HG03175 (cell line): Measurements from ENCODE around the gene CSRP2.

Source experiments
- ATAC-seq: cut with Tn5 transposase; IDR thresholded peaks from one replicate; pipeline ENCODE4 v1.9.1; 2021; ENCODE audit warnings: mild to moderate bottlenecking, moderate library complexity; ENCODE audit not compliant: unreplicated experiment

CSRP2 gene

GRCh38 chr12:76863837-76864236 lies 15.0 kb downstream of the CSRP2 start:
- ATAC-seq: no peak

GRCh38 chr12:76863005-76863670 lies 15.7 kb downstream of the CSRP2 start:
- ATAC-seq: no peak

- no peak for ATAC-seq
These were observed 18.6 kb downstream of the CSRP2 start for GRCh38 chr12:76860256-76860655.

GRCh38 chr12:76859611-76860010 lies 19.2 kb downstream of the CSRP2 start:
- ATAC-seq: no peak

GRCh38 chr12:76856018-76856644 lies 22.7 kb downstream of the CSRP2 start:
- no peak for ATAC-seq

- ATAC-seq: no peak
These were observed 23.5 kb downstream of the CSRP2 start for GRCh38 chr12:76855271-76855670.

- no peak for ATAC-seq
These were observed 26.7 kb downstream of the CSRP2 start for GRCh38 chr12:76852106-76852505.

- no peak for ATAC-seq
These were observed 30.7 kb downstream of the CSRP2 start for GRCh38 chr12:76848132-76848531.

GRCh38 chr12:76847260-76847659 lies 31.6 kb downstream of the CSRP2 start:
- no peak for ATAC-seq

GRCh38 chr12:76836633-76837032 lies 42.2 kb downstream of the CSRP2 start:
- ATAC-seq: peak; percentile 49

GRCh38 chr12:76830436-76830835 lies 48.4 kb downstream of the CSRP2 start:
- ATAC-seq: no peak

GRCh38 chr12:76820888-76821482 lies 57.8 kb downstream of the CSRP2 start:
- no peak for ATAC-seq

- ATAC-seq: no peak
These were observed 64.8 kb downstream of the CSRP2 start for GRCh38 chr12:76813972-76814371.

GRCh38 chr12:76813265-76813664 lies 65.6 kb downstream of the CSRP2 start:
- no peak for ATAC-seq

- no peak for ATAC-seq
These were observed 66.8 kb downstream of the CSRP2 start for GRCh38 chr12:76811976-76812375.

GRCh38 chr12:76810671-76811419 lies 68.0 kb downstream of the CSRP2 start:
- no peak for ATAC-seq
